IPS-11a (cell line): ENCODE results near the gene ERC1.

Experiments
- H3K4me3 ChIP-seq: one replicate; pipeline ENCODE4 v1.5.1; 2013; ENCODE audit warnings: low read depth, low read length, control low read depth

Gene ERC1

DNA sequence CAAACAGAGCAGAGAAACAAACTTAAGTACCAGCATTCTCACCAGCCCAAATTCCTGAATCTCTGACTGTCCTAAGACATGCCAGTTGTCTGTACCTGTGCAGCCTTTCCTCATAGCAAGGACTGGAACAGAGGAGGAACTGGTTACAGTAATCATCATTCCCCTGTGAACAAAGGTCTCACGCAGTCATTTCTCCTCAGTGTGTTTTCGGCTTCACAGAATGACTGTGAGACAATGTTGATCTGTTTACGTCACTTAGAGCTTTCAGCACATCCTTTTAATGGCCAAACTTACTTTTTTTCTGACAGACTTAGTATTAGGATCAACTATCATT lies 434.3 kb downstream of the ERC1 start:
- no peak overlapping the region for H3K4me3 ChIP-seq

DNA sequence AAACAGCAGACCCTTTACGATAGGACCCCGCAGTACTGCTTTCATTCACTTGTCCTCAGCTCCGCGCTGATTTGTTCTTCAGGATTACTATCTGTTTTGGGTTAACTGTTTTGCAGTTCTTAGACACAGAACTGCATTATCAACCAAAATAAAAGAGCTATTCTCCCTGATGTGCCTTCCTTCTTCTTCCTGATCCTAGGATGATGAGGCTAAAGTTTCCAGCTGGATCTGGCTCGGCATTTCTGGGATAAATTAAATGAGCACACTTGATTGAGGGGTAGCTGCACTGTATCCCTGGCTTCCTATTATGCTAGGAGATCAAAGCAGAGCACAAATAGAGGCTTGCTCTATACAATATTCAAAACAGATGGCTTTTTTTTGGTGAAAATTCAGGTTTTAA lies 437.6 kb downstream of the ERC1 start:
- H3K4me3 ChIP-seq: no peak overlapping the region

DNA sequence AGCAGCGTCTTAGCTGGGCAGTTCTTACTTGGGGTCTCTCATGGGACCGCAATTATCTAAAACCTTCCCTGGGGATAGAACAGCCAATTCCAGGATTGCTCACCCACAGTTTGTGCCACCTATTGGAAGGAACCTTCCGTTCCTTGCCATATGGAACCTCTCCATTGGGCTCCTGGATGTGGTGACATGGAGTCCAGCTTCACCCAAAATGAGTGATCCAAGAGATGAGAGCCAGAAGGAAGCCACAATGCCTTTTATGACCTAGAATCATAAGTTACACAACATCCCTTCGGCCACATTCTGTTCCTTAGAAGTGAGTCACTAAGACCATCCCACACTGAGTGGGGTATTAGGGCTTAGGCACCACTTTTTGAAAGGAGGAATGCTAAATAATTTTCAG lies 439.0 kb downstream of the ERC1 start:
- no peak overlapping the region for H3K4me3 ChIP-seq

DNA sequence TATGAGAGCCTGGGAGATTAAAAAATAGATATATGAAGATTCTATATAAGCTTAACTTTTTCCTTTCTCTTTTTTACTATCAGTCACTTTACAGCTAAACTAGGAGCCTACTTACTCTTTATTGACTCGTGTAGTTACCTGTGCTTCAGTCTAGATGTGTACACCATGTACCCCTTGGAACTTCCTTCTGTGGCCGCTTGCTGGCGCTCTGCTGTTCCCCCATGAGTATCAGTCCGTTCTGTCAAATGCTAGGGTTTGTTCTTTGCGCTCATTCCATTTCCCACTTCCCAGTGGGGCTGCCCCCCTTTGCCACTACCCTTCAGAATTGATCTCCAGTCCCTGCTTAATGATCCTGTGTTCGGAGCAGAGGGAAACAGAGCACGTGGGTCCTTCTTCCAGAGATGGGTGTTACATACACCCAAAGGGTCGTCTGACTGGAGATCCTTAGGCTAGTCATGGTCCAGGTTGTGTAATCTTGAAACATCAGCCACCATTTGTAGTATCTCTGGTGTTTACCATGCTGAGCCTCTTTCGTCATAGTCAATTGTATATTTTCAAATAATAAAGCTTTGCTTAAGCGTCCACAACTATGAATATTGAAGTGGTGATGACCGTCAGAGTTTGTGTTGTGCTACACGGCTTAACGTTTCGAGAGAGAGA lies 443.4 kb downstream of the ERC1 start:
- H3K4me3 ChIP-seq: no peak overlapping the region

DNA sequence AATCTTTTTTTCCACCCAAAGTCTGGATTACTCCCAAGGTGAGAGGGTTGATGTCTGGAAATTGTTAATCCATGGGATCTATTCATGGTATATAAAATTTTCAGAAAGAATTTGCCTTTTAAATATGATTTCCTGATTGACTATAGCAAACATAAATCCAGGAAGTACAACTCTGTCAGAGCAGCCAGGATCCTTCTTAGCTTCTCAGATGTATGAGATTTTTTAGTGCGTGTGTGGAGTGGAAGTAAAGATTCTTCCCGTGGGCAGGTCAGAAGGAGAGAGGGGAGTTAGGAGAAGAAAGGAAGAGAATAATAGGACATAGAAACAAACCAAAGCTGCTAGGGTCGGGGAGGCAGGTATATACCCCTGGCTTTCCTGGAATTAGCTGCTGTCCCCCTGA lies 444.0 kb downstream of the ERC1 start:
- H3K4me3 ChIP-seq: no peak overlapping the region

DNA sequence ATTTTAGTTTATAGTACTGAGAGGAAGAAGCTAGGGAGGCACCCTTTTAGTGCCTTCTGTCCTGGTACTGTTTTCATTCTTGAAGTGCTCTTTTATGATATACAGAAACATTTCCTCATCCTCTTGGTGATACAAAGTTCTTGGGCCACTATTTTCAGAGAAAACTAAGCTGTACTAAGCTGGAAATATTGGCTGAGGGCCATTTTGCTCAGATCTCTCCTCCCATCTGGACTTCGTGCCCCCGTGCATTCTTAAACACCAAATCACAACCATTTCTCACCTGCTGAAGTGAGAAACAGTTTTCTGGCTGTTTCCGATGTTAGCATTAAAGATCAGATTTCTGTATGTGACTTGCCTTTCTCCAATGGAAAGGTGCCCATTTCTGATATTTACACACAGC lies 444.4 kb downstream of the ERC1 start:
- no peak overlapping the region for H3K4me3 ChIP-seq

DNA sequence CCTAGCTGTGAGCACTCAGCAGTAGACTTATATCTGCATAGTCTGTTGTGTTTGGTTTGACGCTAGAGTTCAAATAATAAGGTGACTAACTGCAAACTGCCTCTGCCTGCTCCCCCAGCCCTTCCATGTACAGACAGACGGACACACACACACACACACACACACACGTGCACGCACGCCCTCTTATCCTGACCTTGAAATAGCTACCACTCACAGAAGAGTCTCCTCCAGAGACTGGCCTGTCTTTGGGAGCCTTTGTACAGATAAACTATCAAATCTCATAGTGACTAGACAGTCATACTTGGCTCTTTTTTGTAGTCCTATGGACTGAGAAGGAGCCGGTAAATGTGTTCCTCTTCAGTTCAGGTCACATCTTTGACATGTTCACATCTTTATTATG lies 445.0 kb downstream of the ERC1 start:
- H3K4me3 ChIP-seq: no peak overlapping the region

DNA sequence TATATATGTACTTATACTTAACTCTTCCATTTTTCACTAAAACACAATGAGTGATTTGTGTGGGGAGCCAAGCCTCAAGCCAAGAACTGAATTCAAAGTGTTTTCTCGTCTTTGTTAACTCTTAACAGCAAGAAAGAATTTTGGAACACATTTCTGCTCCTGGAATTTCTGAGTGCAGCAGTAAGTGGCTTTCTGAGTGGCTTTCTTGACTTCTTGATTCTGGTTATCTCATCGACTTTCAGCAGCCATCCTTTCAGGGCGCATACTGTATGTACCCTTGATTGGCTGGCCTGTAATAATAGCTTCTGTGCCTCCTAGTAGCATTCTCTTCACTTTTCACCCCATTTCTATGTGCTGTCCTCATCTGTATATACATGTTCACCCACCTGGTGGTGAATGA lies 446.0 kb downstream of the ERC1 start:
- H3K4me3 ChIP-seq: no peak overlapping the region

DNA sequence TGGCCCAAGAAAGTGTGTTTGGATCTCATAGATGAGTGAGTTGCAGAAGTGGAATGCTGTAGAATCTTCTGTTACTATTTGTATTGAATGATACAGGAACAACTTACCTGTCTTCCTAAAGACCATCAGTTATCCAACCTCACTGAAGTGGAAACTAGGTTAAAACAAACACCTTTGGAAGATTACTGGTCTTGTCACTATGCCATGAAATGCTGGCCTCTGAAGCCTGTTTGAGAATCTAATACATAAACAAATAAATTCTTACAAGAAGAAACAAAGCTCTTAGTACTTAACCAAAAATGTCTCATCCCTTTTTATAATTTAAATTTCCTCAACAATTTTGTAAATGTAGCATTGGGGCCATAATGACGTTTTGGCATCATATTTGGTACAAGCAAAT lies 448.2 kb downstream of the ERC1 start:
- no peak overlapping the region for H3K4me3 ChIP-seq

DNA sequence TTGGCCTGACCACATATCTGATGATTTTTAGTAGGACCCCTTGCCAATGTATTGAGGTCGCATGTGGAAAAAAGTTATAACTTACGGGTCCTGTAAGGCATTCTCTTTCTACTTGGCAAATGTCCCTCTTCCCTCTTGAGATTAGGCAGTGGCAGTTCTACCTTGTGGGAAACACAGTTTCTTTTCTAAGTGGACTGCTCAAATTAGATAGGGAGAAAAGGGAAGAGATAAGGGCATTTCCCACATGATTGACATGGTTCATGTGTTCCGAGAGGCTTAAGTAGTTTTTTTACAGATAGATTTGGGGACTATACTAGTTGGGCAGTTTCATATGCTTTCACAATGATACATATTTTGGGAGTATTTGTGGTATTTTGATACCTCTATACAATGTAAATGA lies 448.7 kb downstream of the ERC1 start:
- no peak overlapping the region for H3K4me3 ChIP-seq

DNA sequence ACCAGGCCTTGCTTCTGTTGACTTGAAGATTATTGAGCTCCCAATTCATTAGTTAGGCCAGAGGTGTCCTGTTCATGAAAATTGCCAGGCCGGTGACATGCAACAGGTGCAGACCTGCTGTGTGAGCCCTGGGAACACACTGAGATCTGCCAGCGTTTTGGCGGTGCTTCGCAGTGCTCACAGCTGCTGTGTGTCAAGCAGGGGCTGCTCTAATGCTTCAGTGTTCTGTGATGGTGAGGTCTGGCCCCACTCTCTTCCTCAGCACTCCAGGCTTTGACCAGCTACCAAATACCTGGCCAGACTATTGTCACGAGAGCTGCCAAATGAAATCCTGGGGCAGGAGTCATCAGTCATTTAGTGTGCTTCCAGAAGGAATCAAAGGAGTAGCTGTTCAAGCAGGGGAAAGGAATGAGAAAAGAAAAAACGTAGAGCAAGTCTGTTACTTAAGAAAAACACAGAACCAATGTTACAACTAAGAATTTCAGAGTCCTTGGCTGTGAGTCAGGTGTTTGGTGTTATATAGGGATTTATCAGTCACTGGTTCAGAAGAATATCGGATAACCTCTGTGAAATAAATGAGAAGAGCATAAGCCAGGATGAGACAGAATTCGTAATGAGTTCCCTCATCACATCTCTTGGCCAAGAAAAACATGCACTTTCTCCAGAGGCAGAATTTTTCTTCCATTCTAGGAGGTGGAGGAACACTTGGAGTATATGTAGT lies 452.6 kb downstream of the ERC1 start:
- H3K4me3 ChIP-seq: no peak overlapping the region

DNA sequence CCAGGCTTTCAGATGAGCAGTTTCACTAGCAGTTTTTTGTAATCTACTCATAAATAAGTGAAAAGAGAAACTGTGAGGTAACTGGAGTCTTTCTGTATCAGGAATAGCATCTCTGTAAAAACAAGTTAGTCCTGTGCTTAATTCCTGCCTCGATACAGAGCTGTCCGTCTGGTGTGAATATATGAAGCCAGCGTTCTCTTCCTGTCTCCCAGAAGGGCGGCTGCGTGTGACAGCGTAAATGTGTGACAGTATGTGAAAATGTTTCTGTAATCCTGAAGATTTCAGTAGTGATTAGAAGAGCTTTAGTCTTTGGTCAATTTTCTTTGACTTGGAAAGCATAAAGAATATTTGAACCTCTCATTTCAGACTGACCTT lies 453.1 kb downstream of the ERC1 start:
- H3K4me3 ChIP-seq: no peak overlapping the region

DNA sequence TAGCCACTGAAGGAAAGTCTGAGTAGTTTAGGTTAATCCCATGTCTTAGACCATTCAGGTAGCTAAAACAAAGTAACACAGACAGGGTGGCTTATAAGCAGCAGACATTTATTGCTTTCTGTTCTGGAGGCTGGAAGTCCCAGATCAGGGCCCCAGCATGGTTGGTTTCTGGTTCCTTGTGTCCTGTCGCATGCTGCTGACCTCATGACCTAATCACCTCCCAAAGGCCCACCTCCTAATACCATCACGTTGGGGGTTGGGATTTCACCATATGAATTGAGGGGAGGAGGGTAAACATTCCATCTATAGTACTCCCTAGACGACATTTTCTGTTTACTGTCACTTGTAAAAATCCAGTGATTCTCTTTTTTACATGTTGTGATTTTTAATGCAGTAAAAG lies 454.8 kb downstream of the ERC1 start:
- no peak overlapping the region for H3K4me3 ChIP-seq

DNA sequence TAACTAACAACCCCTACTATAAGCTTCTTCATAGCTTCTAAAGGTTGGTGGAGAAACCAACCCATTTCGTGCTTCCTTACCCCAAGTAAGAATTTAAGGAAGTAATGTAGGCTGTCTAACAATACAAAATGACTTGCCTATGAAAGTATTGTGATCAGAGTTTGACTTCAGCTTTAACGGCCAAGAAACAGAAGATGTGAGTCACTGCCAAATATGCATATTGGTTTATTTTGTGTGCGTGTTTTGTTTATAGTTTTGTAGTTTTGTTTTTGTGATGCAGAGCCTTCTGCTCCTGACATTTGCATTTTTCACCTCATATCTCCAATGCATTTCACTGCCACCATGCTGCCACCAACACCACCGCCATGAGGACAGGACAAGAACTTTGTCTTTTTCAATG lies 457.3 kb downstream of the ERC1 start:
- H3K4me3 ChIP-seq: no peak overlapping the region

DNA sequence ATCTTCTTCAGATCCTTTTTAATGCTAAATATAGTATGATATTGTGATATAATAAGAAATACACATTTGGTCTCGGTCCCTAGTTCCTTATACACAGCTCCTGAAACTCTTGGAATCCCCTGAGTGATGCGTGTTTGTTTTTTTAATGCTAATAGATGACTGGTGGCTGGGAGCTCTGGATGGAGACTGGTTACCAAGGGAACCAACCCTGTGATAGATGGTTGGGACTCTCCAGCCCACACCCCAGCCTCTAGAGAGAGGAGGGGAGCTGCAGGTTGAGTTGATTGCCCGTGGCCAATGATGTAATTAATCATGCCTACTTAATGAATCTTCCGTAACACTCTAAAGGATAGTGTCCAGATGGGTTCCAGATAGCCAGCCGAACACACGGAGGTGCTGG lies 462.8 kb downstream of the ERC1 start:
- no peak overlapping the region for H3K4me3 ChIP-seq

DNA sequence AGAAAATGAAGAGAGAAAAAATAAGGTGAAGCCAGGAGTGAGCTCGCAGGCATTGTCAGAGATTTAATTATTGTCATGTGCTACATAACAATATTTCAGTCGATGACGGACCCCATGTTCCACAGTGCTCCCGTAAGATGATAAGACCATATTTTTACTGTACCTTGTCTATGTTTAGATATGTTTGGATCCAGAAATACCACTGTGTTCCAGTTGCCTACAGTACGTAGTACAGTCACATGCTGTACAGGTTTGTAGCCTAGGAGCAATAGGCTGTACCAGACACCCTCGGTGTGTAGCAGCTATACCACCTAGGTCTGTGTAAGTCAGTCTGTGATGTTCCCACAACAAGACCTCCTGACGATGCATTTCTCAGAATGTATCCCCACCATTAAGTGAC lies 465.9 kb downstream of the ERC1 start:
- H3K4me3 ChIP-seq: no peak overlapping the region

DNA sequence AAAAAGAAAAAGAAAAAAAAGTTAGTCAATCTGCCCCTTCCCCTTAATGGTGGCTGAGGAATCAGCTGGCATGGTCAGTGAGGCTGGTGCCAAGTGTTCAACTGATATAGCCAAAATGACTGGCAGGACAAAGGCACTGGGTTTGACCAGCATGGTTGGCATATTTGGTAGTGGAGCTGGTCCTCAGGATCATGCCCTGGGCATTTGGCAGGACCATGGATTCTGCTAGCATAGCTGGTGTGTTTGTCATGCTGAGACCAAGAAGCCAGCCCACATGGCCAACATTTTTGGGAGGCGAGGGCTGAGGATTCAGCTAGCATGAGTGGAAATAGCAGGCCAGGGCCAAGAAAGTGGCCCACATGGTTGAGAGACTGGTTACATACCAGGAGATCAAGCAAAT lies 466.9 kb downstream of the ERC1 start:
- no peak overlapping the region for H3K4me3 ChIP-seq

DNA sequence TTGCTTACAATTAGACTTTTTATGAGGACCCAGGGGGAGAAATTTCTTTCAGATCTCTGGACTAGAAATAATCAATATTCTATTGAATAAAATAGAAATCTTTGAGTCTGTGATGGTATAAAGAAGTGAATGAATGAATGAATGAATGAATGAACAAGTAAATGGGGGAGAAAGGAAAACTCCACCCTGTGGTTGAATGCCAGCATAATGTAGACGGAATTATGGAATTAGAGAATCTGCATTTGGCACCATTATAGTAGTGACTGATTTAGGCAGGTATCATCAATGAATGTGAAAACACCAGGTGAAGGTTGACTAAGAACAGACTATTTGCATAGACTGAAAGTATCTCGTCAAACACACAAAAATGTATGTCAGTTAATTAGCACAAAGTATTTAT lies 468.3 kb downstream of the ERC1 start:
- no peak overlapping the region for H3K4me3 ChIP-seq

DNA sequence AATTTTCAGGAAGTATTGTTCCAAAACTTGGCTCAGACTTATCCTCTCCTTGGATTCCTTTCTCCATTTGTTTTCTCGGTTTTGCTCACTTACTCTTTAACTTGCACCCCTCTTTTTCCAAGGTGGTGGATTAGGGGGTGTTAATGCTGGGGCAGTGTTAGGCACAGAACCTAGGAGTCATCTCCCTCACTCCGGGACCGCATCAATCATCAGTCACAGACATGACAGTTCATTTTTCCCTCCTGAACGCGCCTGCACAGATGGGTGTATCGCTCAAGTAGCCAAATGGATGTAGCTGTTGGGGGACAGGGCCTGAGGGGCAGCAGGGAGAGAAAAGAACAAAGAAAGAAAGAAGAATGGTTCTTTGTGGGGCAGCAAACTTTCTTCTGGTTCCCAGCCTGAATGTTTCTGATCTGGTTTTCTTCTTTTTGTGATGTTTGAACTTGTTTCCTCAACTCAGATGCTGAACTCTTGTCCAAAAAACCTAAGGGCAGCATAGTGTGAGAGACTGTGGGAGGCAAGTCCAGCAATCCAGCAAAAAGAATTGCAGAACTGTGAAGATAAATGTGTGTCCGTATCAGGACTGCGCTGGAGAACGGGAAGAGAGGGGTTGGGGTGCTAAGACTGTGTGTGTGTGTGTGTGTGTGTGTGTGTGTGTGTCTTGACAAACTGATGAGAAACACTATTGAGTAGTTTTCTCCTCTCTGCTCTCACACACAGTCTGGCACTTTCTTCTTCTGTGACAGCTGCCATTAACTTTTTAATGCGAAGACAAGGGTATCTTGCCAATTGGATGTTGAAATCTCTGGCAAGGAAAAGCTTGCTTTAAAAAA lies 472.3 kb downstream of the ERC1 start:
- H3K4me3 ChIP-seq: no peak overlapping the region

DNA sequence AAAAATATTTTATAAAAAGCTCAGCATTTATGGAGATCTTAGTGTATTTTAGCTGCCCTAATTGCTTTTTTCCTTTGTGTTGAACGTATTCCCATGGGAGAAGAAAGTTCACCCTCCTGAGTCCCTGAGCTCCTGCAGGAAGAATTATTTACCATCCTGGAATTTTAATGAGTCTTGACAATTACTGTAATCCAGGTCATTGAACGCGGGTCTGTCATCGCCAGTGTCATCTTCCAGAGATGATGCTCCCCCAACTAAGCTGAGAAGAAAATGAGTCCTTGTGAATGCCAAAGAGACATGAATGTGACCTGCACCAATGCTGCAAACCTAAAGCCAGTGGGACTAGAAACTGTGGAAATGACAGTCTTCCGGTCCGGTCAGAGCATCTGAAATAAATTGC lies 473.9 kb downstream of the ERC1 start:
- H3K4me3 ChIP-seq: no peak overlapping the region

DNA sequence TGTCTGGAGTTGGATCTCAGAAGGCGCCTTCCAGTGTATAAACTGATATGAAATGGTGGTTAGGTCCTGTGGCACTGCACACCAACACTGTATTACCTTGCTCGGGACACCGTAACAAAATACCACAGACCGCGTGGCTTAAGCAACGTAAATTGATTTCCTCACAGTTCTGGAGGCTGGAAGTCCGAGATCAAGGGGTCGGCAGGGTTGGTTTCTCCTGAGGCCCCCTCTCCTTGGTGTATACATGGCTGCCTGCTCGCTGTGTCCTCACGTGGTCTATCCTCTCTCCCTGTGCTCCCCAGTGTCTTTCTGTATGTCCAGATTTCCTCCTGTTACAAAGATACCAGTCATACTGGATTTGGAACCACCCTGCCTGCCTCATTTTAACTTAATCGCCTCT lies 475.0 kb downstream of the ERC1 start:
- H3K4me3 ChIP-seq: no peak overlapping the region

DNA sequence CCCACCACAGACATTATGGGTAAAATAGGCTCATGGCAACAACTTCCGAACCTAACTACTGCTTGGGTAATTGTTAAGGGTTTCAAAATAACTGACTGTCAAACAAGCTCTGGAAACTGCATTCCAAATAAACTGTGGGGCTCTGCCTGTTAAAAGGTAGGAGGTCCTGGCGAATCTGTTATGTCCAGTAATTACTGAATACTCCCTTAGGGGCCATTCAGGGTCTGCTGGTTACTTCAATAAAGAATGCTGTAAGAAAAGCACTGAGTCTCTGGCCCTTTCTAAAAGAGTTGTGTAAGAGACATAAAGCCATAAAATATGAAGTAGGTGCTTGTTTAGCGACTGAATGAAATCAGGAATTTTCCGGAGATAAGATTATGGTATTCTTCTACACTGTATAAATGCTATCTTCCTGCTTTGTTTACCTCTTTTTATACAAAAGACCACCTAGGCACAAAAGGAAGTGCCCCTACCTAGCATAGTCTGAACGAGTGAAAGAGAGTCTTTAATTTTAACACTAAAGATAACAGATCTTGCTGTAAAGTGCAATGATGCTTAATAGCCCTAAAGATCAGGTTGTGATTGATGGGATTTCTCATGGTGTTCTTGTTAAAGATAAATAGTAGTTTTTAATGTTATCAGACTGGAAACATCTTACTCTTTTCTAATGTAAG lies 475.6 kb downstream of the ERC1 start:
- no peak overlapping the region for H3K4me3 ChIP-seq
